ENCODE results near the gene MCCD1.

- TF ChIP-seq CTCF (IDR thresholded peaks at IDR 0.05; ENCODE audit: low read depth, low read length), result no peak
- no peak for TF ChIP-seq EZH2phosphoT487 (IDR thresholded peaks at IDR 0.05; ENCODE audit: low read depth)
Measured at GRCh38 chr6:31541059-31541657, 12.4 kb downstream of the MCCD1 start.
